Pancreas (tissue), 10 donors: ENCODE measurements around the gene ZNF571. TPM values are rescaled to one million over a fixed set of nuclear protein-coding genes. Genes with fewer than 3 reads are reported as not detected.
A peak's percentile ranks its signal among the peaks of the same experiment; 100 is the strongest.

Experiments
- ATAC-seq, 4 donors: fragments of 200-7000 bp; cut with Tn5 transposase; one replicate each; pipeline versions ENCODE4 v1.8.0 to v1.9.1; 2020; ENCODE audit warnings: mild to moderate bottlenecking in 4 of 4, moderate library complexity in 4 of 4
- DNase-seq, 6 donors: peaks; one replicate each; pipeline ENCODE4 v3.0.0-alpha.2; 2020
- FAIRE-seq: peaks from 2 replicates; lab custom pipeline; 2012; peaks lifted over from hg19 to GRCh38; lab: Jason Lieb, UNC
- H3K27ac ChIP-seq, 4 donors: fragments of 200-600 bp; sonication (generic); 1 replicate in 3 of 4; 2 replicates in 1 of 4; pipeline versions ENCODE4 v1.5.0 to v1.8.0; 2020
- H3K27me3 ChIP-seq, 4 donors: fragments of 200-600 bp; one replicate each; pipeline ENCODE4 v1.8.0; 2021
- H3K36me3 ChIP-seq, 3 donors: fragments of 200-600 bp; sonication (generic) in 1 of 3; one replicate each; pipeline versions ENCODE4 v1.5.0 to v1.8.0; 2020 to 2021
- H3K4me1 ChIP-seq, 3 donors: fragments of 200-600 bp; one replicate each; pipeline ENCODE4 v1.8.0; 2021
- H3K4me3 ChIP-seq, 4 donors: fragments of 200-600 bp; sonication (generic) in 2 of 4; one replicate each; pipeline versions ENCODE4 v1.5.0 to v1.8.0; 2020 to 2021
- H3K9me3 ChIP-seq, 4 donors: fragments of 200-600 bp; one replicate each; pipeline ENCODE4 v1.8.0; 2021
- WGBS, 2 donors: extraction: QIAGEN DNeasy Blood & Tissue Kit; methylation state at CpG; one replicate each; pipeline ENCODE4 v1.1.7; 2013; 5-methylcytosine and 5-hydroxymethylcytosine counted together
- intact Hi-C, 3 donors: fragments of 100-400 bp; cut with DNase I; formaldehyde crosslinking; loops; one replicate each; pipeline versions ENCODE4 v1.11.1 to v1.14.2; 2022
- polyA plus RNA-seq, 2 donors: library from polyadenylated mRNA; stranded (reverse); fragments of 200-250 nt; gene quantifications; one replicate each; pipeline ENCODE4 v1.2.3, GENCODE V29; 2013
- total RNA-seq, 6 donors: library from RNA; stranded (reverse); fragmentation: NEBNext Ultra II Directional in 4 of 6; extraction: Animal tissue kit (Norgen Biotek cat#: 25700) in 4 of 6; gene quantifications; one replicate each; pipeline versions ENCODE4 v1.2.1 to v1.2.4, GENCODE V29; 2021 to 2023
- TF ChIP-seq, protein P1 (sequence below), 4 donors: fragments of 200-600 bp; sonication (generic) in 3 of 4; IDR thresholded peaks; one replicate each; pipeline versions ENCODE4 v1.5.0 to v1.8.0; 2021; ENCODE audit warnings: antibody characterized with exemption in 4 of 4
- donor health status: healthy with polysubstance abuse.
- donor health status: DM: no; HTN: no; CAD: no; lungs with moderate emphysema.
- donor health status: DM: no; HTN: no; CAD: no.
- donor health status: control.
- donor health status: control.
- donor health status: Bipolar disorder and iron deficiency.
- donor health status: DM: yes; HTN: yes; CAD: no.
- donor health status: DM: no; HTN: no; CAD: no.
- donor health status: DM: no; HTN: no; CAD: no.
- donor health status: DM: yes; HTN: yes; CAD: no.

The ZNF571 gene
- total and polyA plus RNA-seq, 8 donors: 1.1 to 4.3 (median 2.2) TPM

- intact Hi-C loops: no loop called here
- no peaks in the 10 kb centered on the region for H3K27me3 ChIP-seq
- peaks cover 12 to 53% (median 23%) of the 10 kb centered on the region in 3 donors for H3K36me3 ChIP-seq
- H3K4me1 ChIP-seq: no peaks in the 10 kb centered on the region
- no peak overlapping the region for H3K4me3 ChIP-seq
- TF ChIP-seq, protein P1, sequence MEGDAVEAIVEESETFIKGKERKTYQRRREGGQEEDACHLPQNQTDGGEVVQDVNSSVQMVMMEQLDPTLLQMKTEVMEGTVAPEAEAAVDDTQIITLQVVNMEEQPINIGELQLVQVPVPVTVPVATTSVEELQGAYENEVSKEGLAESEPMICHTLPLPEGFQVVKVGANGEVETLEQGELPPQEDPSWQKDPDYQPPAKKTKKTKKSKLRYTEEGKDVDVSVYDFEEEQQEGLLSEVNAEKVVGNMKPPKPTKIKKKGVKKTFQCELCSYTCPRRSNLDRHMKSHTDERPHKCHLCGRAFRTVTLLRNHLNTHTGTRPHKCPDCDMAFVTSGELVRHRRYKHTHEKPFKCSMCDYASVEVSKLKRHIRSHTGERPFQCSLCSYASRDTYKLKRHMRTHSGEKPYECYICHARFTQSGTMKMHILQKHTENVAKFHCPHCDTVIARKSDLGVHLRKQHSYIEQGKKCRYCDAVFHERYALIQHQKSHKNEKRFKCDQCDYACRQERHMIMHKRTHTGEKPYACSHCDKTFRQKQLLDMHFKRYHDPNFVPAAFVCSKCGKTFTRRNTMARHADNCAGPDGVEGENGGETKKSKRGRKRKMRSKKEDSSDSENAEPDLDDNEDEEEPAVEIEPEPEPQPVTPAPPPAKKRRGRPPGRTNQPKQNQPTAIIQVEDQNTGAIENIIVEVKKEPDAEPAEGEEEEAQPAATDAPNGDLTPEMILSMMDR (IDR thresholded peaks at IDR 0.05): no peak
- ATAC-seq (no peak), DNase-seq (no peak), FAIRE-seq (no peak)
- 71 to 78% methylated on average over 2 of the region's 2 CpGs for WGBS, 2 donors
- peaks cover 0 to 3% (median 0%) of the 10 kb centered on the region in 4 donors for H3K9me3 ChIP-seq
- no peak overlapping the region for H3K27ac ChIP-seq
These were observed 11.3 kb downstream of the ZNF571 start for GRCh38 chr19:37583340-37583739.

- H3K36me3 ChIP-seq: peaks cover 0 to 2% (median 0%) of the 10 kb centered on the region in 3 donors
- intact Hi-C loops: no loop called here
- H3K4me3 ChIP-seq: no peak overlapping the region
- TF ChIP-seq, protein P1 (IDR thresholded peaks at IDR 0.05): no peak
- H3K27ac ChIP-seq: no peak overlapping the region
- FAIRE-seq (no peak), ATAC-seq (no peak), DNase-seq (no peak)
- H3K27me3 ChIP-seq: no peaks in the 10 kb centered on the region
- H3K4me1 ChIP-seq: no peaks in the 10 kb centered on the region
- H3K9me3 ChIP-seq: peaks cover 0 to 5% (median 2%) of the 10 kb centered on the region in 4 donors
These were observed 22.4 kb downstream of the ZNF571 start for GRCh38 chr19:37572203-37572602.

GRCh38 chr19:37565370-37565669 is 29.3 kb downstream of the ZNF571 start:
- no peak for FAIRE-seq
- Histone ChIP-seq H3K27ac (no peak overlapping the region), H3K4me3 (no peak overlapping the region), H3K4me1 (no peaks in the 10 kb centered on the region), H3K9me3 (peaks cover 3 to 18% (median 11%) of the 10 kb centered on the region in 4 donors), H3K36me3 (peaks cover 0 to 22% (median 11%) of the 10 kb centered on the region in 3 donors), H3K27me3 (no peaks in the 10 kb centered on the region)
- TF ChIP-seq, protein P1 (IDR thresholded peaks at IDR 0.05): no peak
- intact Hi-C loops: no loop called here
- no peak for DNase-seq
- no peak for ATAC-seq

- ATAC-seq (no peak), FAIRE-seq (no peak), DNase-seq (no peak)
- TF ChIP-seq, protein P1 (IDR thresholded peaks at IDR 0.05): no peak
- 90 to 95% methylated on average over 7 of the region's 7 CpGs for WGBS, 2 donors
- no peaks in the 10 kb centered on the region for H3K4me1 ChIP-seq
- peaks cover 3 to 18% (median 10%) of the 10 kb centered on the region in 4 donors for H3K9me3 ChIP-seq
- peaks cover 0 to 22% (median 11%) of the 10 kb centered on the region in 3 donors for H3K36me3 ChIP-seq
- no peak overlapping the region for H3K27ac ChIP-seq
- intact Hi-C loops: no loop called here
- H3K27me3 ChIP-seq: no peaks in the 10 kb centered on the region
- no peak overlapping the region for H3K4me3 ChIP-seq
These were observed 29.8 kb downstream of the ZNF571 start for GRCh38 chr19:37564624-37565369.

GRCh38 chr19:37563518-37563917 is 31.1 kb downstream of the ZNF571 start:
- 89 to 98% methylated on average over 3 of the region's 3 CpGs for WGBS, 2 donors
- TF ChIP-seq, protein P1 (IDR thresholded peaks at IDR 0.05): no peak
- H3K27me3 ChIP-seq: no peaks in the 10 kb centered on the region
- no peak overlapping the region for H3K4me3 ChIP-seq
- no peak overlapping the region for H3K27ac ChIP-seq
- FAIRE-seq (peak; percentile 53), ATAC-seq (no peak), DNase-seq (no peak)
- peaks cover 3 to 21% (median 11%) of the 10 kb centered on the region in 4 donors for H3K9me3 ChIP-seq
- intact Hi-C loops: no loop called here
- H3K36me3 ChIP-seq: peaks cover 0 to 22% (median 11%) of the 10 kb centered on the region in 3 donors
- no peaks in the 10 kb centered on the region for H3K4me1 ChIP-seq
